G401.6 (cell line): ENCODE data around the gene CCDC6.

Experiments used
- FAIRE-seq: peaks from 2 replicates; lab custom pipeline; 2012; peaks lifted over from hg19 to GRCh38; lab: Jason Lieb, UNC

The CCDC6 gene

GRCh38 chr10:59851864-59852263 lies 54.5 kb downstream of the CCDC6 start:
- no peak for FAIRE-seq

GRCh38 chr10:59847888-59848287 lies 58.5 kb downstream of the CCDC6 start:
- FAIRE-seq: no peak

GRCh38 chr10:59847326-59847725 lies 59.0 kb downstream of the CCDC6 start:
- no peak for FAIRE-seq

GRCh38 chr10:59844436-59844835 lies 61.9 kb downstream of the CCDC6 start:
- FAIRE-seq: no peak

GRCh38 chr10:59843748-59844147 lies 62.6 kb downstream of the CCDC6 start:
- no peak for FAIRE-seq

GRCh38 chr10:59839576-59839975 lies 66.8 kb downstream of the CCDC6 start:
- no peak for FAIRE-seq

- FAIRE-seq: no peak
Measured at GRCh38 chr10:59838085-59838789, 68.1 kb downstream of the CCDC6 start.

GRCh38 chr10:59833810-59834209 lies 72.5 kb downstream of the CCDC6 start:
- FAIRE-seq: no peak

GRCh38 chr10:59832506-59832905 lies 73.8 kb downstream of the CCDC6 start:
- no peak for FAIRE-seq

GRCh38 chr10:59831658-59832503 lies 74.5 kb downstream of the CCDC6 start:
- no peak for FAIRE-seq

- FAIRE-seq: peak; percentile 45
Measured at GRCh38 chr10:59830601-59831259, 75.6 kb downstream of the CCDC6 start.

GRCh38 chr10:59829601-59830000 lies 76.8 kb downstream of the CCDC6 start:
- no peak for FAIRE-seq

GRCh38 chr10:59829024-59829423 lies 77.3 kb downstream of the CCDC6 start:
- FAIRE-seq: no peak

GRCh38 chr10:59825932-59826331 lies 80.4 kb downstream of the CCDC6 start:
- FAIRE-seq: no peak

GRCh38 chr10:59823751-59824150 lies 82.6 kb downstream of the CCDC6 start:
- FAIRE-seq: no peak

GRCh38 chr10:59823111-59823510 lies 83.2 kb downstream of the CCDC6 start:
- no peak for FAIRE-seq

- FAIRE-seq: no peak
Measured at GRCh38 chr10:59820471-59820870, 85.9 kb downstream of the CCDC6 start.

GRCh38 chr10:59819683-59820082 lies 86.7 kb downstream of the CCDC6 start:
- FAIRE-seq: no peak

- no peak for FAIRE-seq
Measured at GRCh38 chr10:59819265-59819664, 87.1 kb downstream of the CCDC6 start.

GRCh38 chr10:59817773-59818172 lies 88.6 kb downstream of the CCDC6 start:
- no peak for FAIRE-seq

GRCh38 chr10:59814878-59815277 lies 91.5 kb downstream of the CCDC6 start:
- FAIRE-seq: no peak

- no peak for FAIRE-seq
Measured at GRCh38 chr10:59812519-59813122, 93.7 kb downstream of the CCDC6 start.

- no peak for FAIRE-seq
Measured at GRCh38 chr10:59809644-59809974, 96.7 kb downstream of the CCDC6 start.
